HCT116 (cell line): ENCODE measurements around the gene HNF4A. TPM values are rescaled to one million over a fixed set of nuclear protein-coding genes. Genes with fewer than 3 reads are reported as not detected.

ENCODE experiments used
- ATAC-seq: fragments of 200-7000 bp; cut with Tn5 transposase; 2 replicates; pipeline ENCODE4 v1.9.1; 2020; ENCODE audit warnings: mild to moderate bottlenecking, moderate library complexity
- BruUV-seq: library from RNA; stranded (reverse); fragments of 400-500 nt; replicated peaks from 2 replicates; lab custom pipeline; 2021; lab: Mats Ljungman, UMichigan
- CTCF ChIA-PET: fragments of 300-600 bp; sonication (Branson Sonifier 250); formaldehyde crosslinking; loops from one replicate; lab custom pipeline; 2021; ENCODE audit warnings: antibody characterized with exemption; lab: Charles Lee
- POLR2A ChIA-PET: fragments of 300-600, 350-600 bp; sonication (Branson Sonifier 250); formaldehyde crosslinking; loops from one replicate; lab custom pipeline; 2021; ENCODE audit warnings: antibody characterized with exemption; lab: Charles Lee
- RAD21 ChIA-PET, 2 experiments: fragments of 300-600 bp; sonication (Branson Sonifier 250); formaldehyde crosslinking; loops; one replicate each; lab custom pipeline; 2023; ENCODE audit warnings: low total read pairs in 2 of 2; ENCODE audit not compliant: uncharacterized antibody in 2 of 2, unreplicated experiment in 2 of 2, low non-redundant PET in 1 of 2; lab: Charles Lee
- DNase-seq: peaks from one replicate; pipeline ENCODE4 v3.0.0-alpha.2; 2010; ENCODE audit warnings: low read depth, low spot score
- H2AFZ ChIP-seq: fragments of 200-600 bp; shearing (Covaris generic), sonication (generic); 2 replicates; pipeline ENCODE4 v1.6.1; 2017; ENCODE audit warnings: low read depth, mixed run types, mixed read lengths, antibody characterized with exemption, low read length; ENCODE audit not compliant: poor library complexity, severe bottlenecking
- H3K27ac ChIP-seq: 2 replicates; pipeline ENCODE4 v1.5.1; 2012; ENCODE audit warnings: low read depth, low read length
- H3K27me3 ChIP-seq: fragments of 200-600 bp; sonication (generic); 2 replicates; pipeline ENCODE4 v1.6.1; 2016; ENCODE audit warnings: mixed run types, low read length, mixed read lengths; ENCODE audit not compliant: insufficient read depth
- H3K36me3 ChIP-seq, 2 experiments: fragments of 200-500 bp in 1 of 2; fragments of 200-600 bp in 1 of 2; sonication (Bioruptor generic) in 1 of 2; sonication (generic) in 1 of 2; 2 replicates each; pipeline versions ENCODE4 v1.5.1 to v1.6.1; 2014 to 2016; ENCODE audit warnings: low read length in 2 of 2, inconsistent platforms in 1 of 2, mixed read lengths in 1 of 2, mixed run types in 1 of 2; ENCODE audit not compliant: insufficient read depth in 2 of 2, control insufficient read depth in 1 of 2
- H3K4me1 ChIP-seq, 2 experiments: fragments of 200-600 bp in 1 of 2; sonication (generic) in 1 of 2; 2 replicates each; pipeline versions ENCODE4 v1.5.1 to v1.6.1; 2012 to 2017; ENCODE audit warnings: low read length in 2 of 2, inconsistent platforms in 1 of 2, mild to moderate bottlenecking in 1 of 2, mixed read lengths in 1 of 2, mixed run types in 1 of 2, moderate library complexity in 1 of 2; ENCODE audit not compliant: insufficient read depth in 2 of 2, control insufficient read depth in 1 of 2
- H3K4me2 ChIP-seq: fragments of 200-600 bp; sonication (generic); 2 replicates; pipeline ENCODE4 v1.6.1; 2017; ENCODE audit warnings: mixed run types, low read length, mixed read lengths
- H3K4me3 ChIP-seq, 2 experiments: fragments of 200-600 bp in 1 of 2; sonication (generic) in 1 of 2; replicated peaks in 1 of 2; 2 replicates each; pipeline ENCODE4 v1.5.1; 2011 to 2016; ENCODE audit warnings: low read length in 2 of 2, control low read depth in 1 of 2, low read depth in 1 of 2, mild to moderate bottlenecking in 1 of 2, mixed read lengths in 1 of 2, mixed run types in 1 of 2
- H3K79me2 ChIP-seq: fragments of 200-600 bp; sonication (generic); 2 replicates; pipeline ENCODE4 v1.6.1; 2017; ENCODE audit warnings: mild to moderate bottlenecking, mixed run types, low read length, moderate library complexity, mixed read lengths; ENCODE audit not compliant: insufficient read depth
- H3K9ac ChIP-seq: fragments of 200-600 bp; sonication (generic); 2 replicates; pipeline ENCODE4 v1.6.1; 2016; ENCODE audit warnings: low read length, mixed read lengths
- H3K9me2 ChIP-seq: fragments of 200-600 bp; sonication (generic), shearing (Covaris generic); 2 replicates; pipeline ENCODE4 v1.6.1; 2017; ENCODE audit warnings: mixed run types, mild to moderate bottlenecking, moderate library complexity; ENCODE audit not compliant: insufficient read depth
- H3K9me3 ChIP-seq, 2 experiments: fragments of 200-500 bp in 1 of 2; fragments of 200-600 bp in 1 of 2; sonication (Bioruptor generic) in 1 of 2; sonication (generic) in 1 of 2; 2 replicates each; pipeline ENCODE4 v1.6.1; 2014 to 2017; ENCODE audit warnings: low read length in 2 of 2, mixed read lengths in 2 of 2, inconsistent platforms in 1 of 2, low read depth in 1 of 2, mild to moderate bottlenecking in 1 of 2, mixed run types in 1 of 2, moderate library complexity in 1 of 2; ENCODE audit not compliant: control insufficient read depth in 1 of 2, insufficient read depth in 1 of 2
- H4K20me1 ChIP-seq: fragments of 200-600 bp; sonication (generic), shearing (Covaris generic); 2 replicates; pipeline ENCODE4 v1.6.1; 2017; ENCODE audit warnings: mixed run types, mild to moderate bottlenecking, moderate library complexity; ENCODE audit not compliant: insufficient read depth
- ATF3 ChIP-seq: IDR thresholded peaks from 2 replicates; pipeline ENCODE4 v1.6.1; 2012
- CBX3 ChIP-seq: IDR thresholded peaks from 2 replicates; pipeline ENCODE4 v1.6.1; 2012; ENCODE audit warnings: low read depth
- CEBPB ChIP-seq: IDR thresholded peaks from 2 replicates; pipeline ENCODE4 v1.6.1; 2012; ENCODE audit warnings: low read depth
- CTCF ChIP-seq, 3 experiments: fragments of 200-600 bp in 1 of 3; sonication (generic) in 1 of 3; IDR thresholded peaks in 2 of 3; conservative IDR thresholded peaks in 1 of 3; 2 replicates each; pipeline ENCODE4 v1.5.1; 2012 to 2017; ENCODE audit warnings: low read depth in 2 of 3, low read length in 2 of 3, antibody characterized with exemption in 1 of 3, borderline replicate concordance in 1 of 3, control low read depth in 1 of 3, mild to moderate bottlenecking in 1 of 3, mixed read lengths in 1 of 3, mixed run types in 1 of 3, moderate library complexity in 1 of 3; ENCODE audit not compliant: insufficient read depth in 1 of 3
- EGR1 ChIP-seq: IDR thresholded peaks from 2 replicates; pipeline ENCODE4 v1.6.1; 2012; ENCODE audit warnings: low read depth
- FOSL1 ChIP-seq: IDR thresholded peaks from 2 replicates; pipeline ENCODE4 v1.6.1; 2012; ENCODE audit warnings: low read depth
- MAX ChIP-seq: IDR thresholded peaks from 2 replicates; pipeline ENCODE4 v1.6.1; 2012
- POLR2AphosphoS5 ChIP-seq: IDR thresholded peaks from 2 replicates; pipeline ENCODE4 v1.6.1; 2011; ENCODE audit warnings: mild to moderate bottlenecking, low read depth, low read length, moderate library complexity
- REST ChIP-seq: IDR thresholded peaks from 2 replicates; pipeline ENCODE4 v1.6.1; 2012; ENCODE audit warnings: low read depth
- SRF ChIP-seq: IDR thresholded peaks from 2 replicates; pipeline ENCODE4 v1.6.1; 2012; ENCODE audit warnings: low read depth
- TCF7L2 ChIP-seq: IDR thresholded peaks from 2 replicates; pipeline ENCODE4 v1.7.0; 2011; ENCODE audit warnings: borderline replicate concordance, inconsistent platforms; ENCODE audit not compliant: insufficient read depth, insufficient read length; ENCODE audit errors: extremely low read depth
- YY1 ChIP-seq: IDR thresholded peaks from 2 replicates; pipeline ENCODE4 v1.6.1; 2011; ENCODE audit warnings: low read length, low read depth, moderate library complexity, mild to moderate bottlenecking; ENCODE audit not compliant: insufficient replicate concordance; ENCODE audit errors: extremely low read depth
- ZBTB33 ChIP-seq: IDR thresholded peaks from 2 replicates; pipeline ENCODE4 v1.6.1; 2011; ENCODE audit warnings: mild to moderate bottlenecking, low read length, moderate library complexity; ENCODE audit not compliant: insufficient replicate concordance; ENCODE audit errors: extremely low read depth
- ZFX ChIP-seq: fragments of 450-650 bp; IDR thresholded peaks from 2 replicates; pipeline ENCODE4 v1.6.1; 2017
- ZNF274 ChIP-seq: fragments of 200-500 bp; sonication (Bioruptor generic); IDR thresholded peaks from 2 replicates; pipeline ENCODE4 v1.6.1; 2014; ENCODE audit warnings: mild to moderate bottlenecking, low read depth, low read length, inconsistent platforms
- intact Hi-C: fragments of 100-400 bp; cut with micrococcal nuclease; formaldehyde crosslinking; loops from 2 replicates; pipeline ENCODE4 v1.10.0; 2022
- total RNA-seq: library from RNA; stranded (reverse); gene quantifications from one replicate; pipeline ENCODE4 v1.2.1, GENCODE V29; 2021; ENCODE audit not compliant: unreplicated experiment

The HNF4A gene
- total RNA-seq, 1 experiment from 2014 or later: 7.4 TPM

GRCh38 chr20:44430270-44431065 is 75.0 kb downstream of the HNF4A start (continued):
- TF ChIP-seq ATF3: no peak
- TF ChIP-seq YY1: no peak
- no peak for TF ChIP-seq REST
- no peak for TF ChIP-seq POLR2AphosphoS5

- H3K36me3 ChIP-seq: no peaks in the 10 kb centered on the region
- H3K9me3 ChIP-seq: no peaks in the 10 kb centered on the region
- ATAC-seq (no peak), DNase-seq (no peak)
- no peak overlapping the region for H3K4me2 ChIP-seq
- no peaks in the 10 kb centered on the region for H3K9me2 ChIP-seq
- H3K27me3 ChIP-seq: no peaks in the 10 kb centered on the region
- no peaks in the 10 kb centered on the region for H3K4me1 ChIP-seq
- H3K4me3 ChIP-seq: no peak overlapping the region
- no peaks in the 10 kb centered on the region for H3K79me2 ChIP-seq
- RAD21 ChIA-PET: no interaction called here
- H4K20me1 ChIP-seq: no peaks in the 10 kb centered on the region
- intact Hi-C loops: no loop called here
- BruUV-seq: no TSS peak
- H3K27ac ChIP-seq: no peak overlapping the region
- no peak overlapping the region for H3K9ac ChIP-seq
- POLR2A ChIA-PET: no interaction called here
- no peak overlapping the region for H2AFZ ChIP-seq
- CTCF ChIA-PET: no interaction called here
- TF ChIP-seq ATF3: no peak
- no peak for TF ChIP-seq SRF
- no peak for TF ChIP-seq MAX
- TF ChIP-seq TCF7L2: no peak
- TF ChIP-seq ZFX: no peak
- no peak for TF ChIP-seq CBX3
- no peak for TF ChIP-seq CEBPB
- no peak for TF ChIP-seq CTCF (IDR thresholded peaks at IDR 0.05 in 2 of 3, conservative IDR thresholded peaks at IDR 0.05 in 1 of 3; ENCODE audit: borderline replicate concordance in 1 of 3, insufficient read depth in 1 of 3, low read depth in 2 of 3, low read length in 2 of 3)
- TF ChIP-seq EGR1: no peak
- no peak for TF ChIP-seq ZNF274
- TF ChIP-seq FOSL1: no peak
- TF ChIP-seq YY1: no peak
- no peak for TF ChIP-seq ZBTB33
Measured at GRCh38 chr20:44431118-44431501, 75.6 kb downstream of the HNF4A start.
